H1 (cell line): Measurements from ENCODE around the gene ZHX3. TPM values are rescaled to one million over a fixed set of nuclear protein-coding genes. Genes with fewer than 3 reads are reported as not detected.

ENCODE experiments used
- CTCF ChIA-PET: fragments of 300-600 bp; sonication (Branson Sonifier 250); formaldehyde crosslinking; loops from one replicate; lab custom pipeline; 2021; ENCODE audit not compliant: partially characterized antibody; lab: Charles Lee
- POLR2A ChIA-PET: fragments of 300-600 bp; sonication (Branson Sonifier 250); formaldehyde crosslinking; loops from one replicate; lab custom pipeline; 2021; ENCODE audit warnings: inconsistent platforms; ENCODE audit not compliant: partially characterized antibody; lab: Charles Lee
- DNase-seq, 2 experiments: peaks; one replicate each; pipeline versions ENCODE4 v3.0.0 to v3.0.0-alpha.2; 2010 to 2022; ENCODE audit warnings: low spot score in 2 of 2, low read depth in 1 of 2, mixed read lengths in 1 of 2
- FAIRE-seq: peaks from 2 replicates; lab custom pipeline; 2011; peaks lifted over from hg19 to GRCh38; lab: Jason Lieb, UNC
- H2AFZ ChIP-seq: 2 replicates; pipeline ENCODE4 v1.8.1; 2012; ENCODE audit warnings: low read length, inconsistent platforms
- H2AK5ac ChIP-seq: 2 replicates; pipeline ENCODE4 v1.6.1; 2013; ENCODE audit warnings: low read depth, low read length
- H2BK120ac ChIP-seq: replicated peaks from 2 replicates; pipeline ENCODE3; 2013; ENCODE audit warnings: low read depth, low read length, inconsistent platforms
- H2BK12ac ChIP-seq: 2 replicates; pipeline ENCODE4 v1.6.1; 2013; ENCODE audit warnings: low read depth, low read length
- H2BK15ac ChIP-seq: 2 replicates; pipeline ENCODE4 v1.6.1; 2013; ENCODE audit warnings: low read length
- H2BK20ac ChIP-seq: 2 replicates; pipeline ENCODE4 v1.6.1; 2013; ENCODE audit warnings: low read length
- H2BK5ac ChIP-seq: 2 replicates; pipeline ENCODE4 v1.6.1; 2013; ENCODE audit warnings: low read depth, low read length
- H3K14ac ChIP-seq: 2 replicates; pipeline ENCODE4 v1.6.1; 2013; ENCODE audit warnings: inconsistent platforms; ENCODE audit not compliant: insufficient read length
- H3K18ac ChIP-seq: 2 replicates; pipeline ENCODE4 v1.6.1; 2013; ENCODE audit warnings: low read length; ENCODE audit errors: extremely low read depth
- H3K23ac ChIP-seq: 2 replicates; pipeline ENCODE4 v1.6.1; 2013; ENCODE audit warnings: inconsistent platforms; ENCODE audit not compliant: insufficient read length
- H3K23me2 ChIP-seq: 2 replicates; pipeline ENCODE4 v1.6.1; 2013; ENCODE audit warnings: low read depth, low read length
- H3K27ac ChIP-seq: 2 replicates; pipeline ENCODE4 v1.6.1; 2011; ENCODE audit warnings: low read depth, low read length, inconsistent platforms
- H3K27me3 ChIP-seq, 4 experiments: replicated peaks in 1 of 4; 1 replicate in 1 of 4; 2 replicates in 3 of 4; pipeline versions ENCODE4 v1.6.1 to v1.8.1; 2011 to 2013; ENCODE audit warnings: low read length in 3 of 4, mild to moderate bottlenecking in 3 of 4, inconsistent platforms in 2 of 4, mixed read lengths in 2 of 4, moderate library complexity in 1 of 4; ENCODE audit not compliant: control insufficient read depth in 3 of 4, insufficient read depth in 3 of 4; ENCODE audit errors: extremely low read depth in 1 of 4
- H3K36me3 ChIP-seq, 4 experiments: 2 replicates each; pipeline versions ENCODE4 v1.6.1 to v1.8.1; 2011 to 2013; ENCODE audit warnings: mild to moderate bottlenecking in 4 of 4, low read length in 3 of 4, moderate library complexity in 2 of 4, control low read depth in 1 of 4, inconsistent platforms in 1 of 4; ENCODE audit not compliant: insufficient read depth in 4 of 4, control insufficient read depth in 2 of 4
- H3K4ac ChIP-seq: replicated peaks from 2 replicates; pipeline ENCODE3; 2013; ENCODE audit warnings: low read length, low read depth, mixed read lengths, inconsistent platforms; ENCODE audit not compliant: insufficient read length
- H3K4me1 ChIP-seq, 4 experiments: replicated peaks in 1 of 4; 1 replicate in 1 of 4; 2 replicates in 3 of 4; pipeline versions ENCODE4 v1.6.1 to v1.8.1; 2011 to 2013; ENCODE audit warnings: low read length in 3 of 4, inconsistent platforms in 2 of 4, mixed read lengths in 1 of 4; ENCODE audit not compliant: insufficient read depth in 4 of 4, control insufficient read depth in 3 of 4
- H3K4me2 ChIP-seq, 2 experiments: 2 replicates each; pipeline versions ENCODE4 v1.6.1 to v1.8.1; 2011 to 2013; ENCODE audit warnings: low read depth in 2 of 2, low read length in 2 of 2, control low read depth in 1 of 2, inconsistent platforms in 1 of 2, mild to moderate bottlenecking in 1 of 2; ENCODE audit not compliant: insufficient read depth in 1 of 2
- H3K4me3 ChIP-seq, 4 experiments: fragments of 200-600, 300-600 bp in 1 of 4; sonication (generic), shearing (Covaris generic), sonication (Bioruptor Twin) in 1 of 4; 2 replicates each; pipeline versions ENCODE4 v1.5.1 to v1.8.1; 2011 to 2016; ENCODE audit warnings: low read length in 4 of 4, low read depth in 3 of 4, control low read depth in 2 of 4, inconsistent platforms in 2 of 4, mild to moderate bottlenecking in 2 of 4, mixed read lengths in 1 of 4, moderate library complexity in 1 of 4; ENCODE audit not compliant: insufficient read depth in 2 of 4; ENCODE audit errors: extremely low read depth in 1 of 4
- H3K56ac ChIP-seq: replicated peaks from 2 replicates; pipeline ENCODE3; 2013; ENCODE audit warnings: low read depth, mild to moderate bottlenecking, mixed read lengths, low read length, inconsistent platforms; ENCODE audit not compliant: insufficient read length
- H3K79me1 ChIP-seq: 2 replicates; pipeline ENCODE4 v1.6.1; 2013; ENCODE audit warnings: low read depth, low read length, control low read depth
- H3K79me2 ChIP-seq, 2 experiments: 2 replicates each; pipeline versions ENCODE4 v1.6.1 to v1.8.1; 2012 to 2013; ENCODE audit warnings: low read length in 2 of 2, mild to moderate bottlenecking in 2 of 2, inconsistent platforms in 1 of 2; ENCODE audit not compliant: insufficient read depth in 2 of 2, control insufficient read depth in 1 of 2
- H3K9ac ChIP-seq, 4 experiments: replicated peaks in 1 of 4; 1 replicate in 1 of 4; 2 replicates in 3 of 4; pipeline versions ENCODE4 v1.6.1 to v1.8.1; 2011 to 2013; ENCODE audit warnings: low read depth in 3 of 4, low read length in 3 of 4, control low read depth in 2 of 4, mild to moderate bottlenecking in 2 of 4, moderate library complexity in 2 of 4, inconsistent platforms in 1 of 4; ENCODE audit errors: extremely low read depth in 1 of 4
- H3K9me3 ChIP-seq, 2 experiments: 2 replicates each; pipeline versions ENCODE4 v1.6.1 to v1.8.1; 2012 to 2013; ENCODE audit warnings: mild to moderate bottlenecking in 2 of 2, moderate library complexity in 2 of 2, control low read depth in 1 of 2, inconsistent platforms in 1 of 2, low read depth in 1 of 2, low read length in 1 of 2, mixed read lengths in 1 of 2; ENCODE audit not compliant: insufficient read depth in 2 of 2
- H4K20me1 ChIP-seq, 2 experiments: replicated peaks in 1 of 2; 2 replicates each; pipeline versions ENCODE3 to v1.8.1; 2011 to 2013; ENCODE audit warnings: inconsistent platforms in 2 of 2, low read length in 2 of 2, mild to moderate bottlenecking in 1 of 2; ENCODE audit not compliant: insufficient read depth in 2 of 2, control insufficient read depth in 1 of 2
- H4K5ac ChIP-seq: 2 replicates; pipeline ENCODE4 v1.6.1; 2013; ENCODE audit warnings: low read length, low read depth, mixed read lengths, inconsistent platforms; ENCODE audit not compliant: insufficient read length
- H4K8ac ChIP-seq: 2 replicates; pipeline ENCODE4 v1.8.0; 2013; ENCODE audit warnings: mild to moderate bottlenecking, moderate library complexity, low read length, inconsistent platforms; ENCODE audit not compliant: insufficient read depth; ENCODE audit errors: extremely low read depth
- H4K91ac ChIP-seq: replicated peaks from 2 replicates; pipeline ENCODE3; 2013; ENCODE audit warnings: low read length, mixed read lengths, inconsistent platforms; ENCODE audit not compliant: insufficient read length
- BRCA1 ChIP-seq: IDR thresholded peaks from 2 replicates; pipeline ENCODE4 v1.6.1; 2012; ENCODE audit warnings: low read depth, low read length, improper control_type of control experiment
- CBX8 ChIP-seq: fragments of 300-800, 300-1000 bp; sonication (generic); IDR thresholded peaks from 2 replicates; pipeline ENCODE4 v1.7.1; 2016; ENCODE audit warnings: low read depth, low read length, borderline replicate concordance
- TEAD4 ChIP-seq: IDR thresholded peaks from 2 replicates; pipeline ENCODE4 v1.6.1; 2012; ENCODE audit warnings: low read depth, low read length, inconsistent platforms, mixed read lengths
- WGBS, 2 experiments: shearing (Covaris generic) in 1 of 2; methylation state at CpG; one replicate each; pipeline versions ENCODE4 v1.1.6 to v1.1.7; 2013 to 2015; ENCODE audit warnings: low lambda C conversion rate in 2 of 2, mixed read lengths in 2 of 2, inconsistent platforms in 1 of 2, low coverage in 1 of 2, missing lambda C conversion rate in 1 of 2; ENCODE audit not compliant: insufficient replicate concordance in 2 of 2, insufficient coverage in 1 of 2, insufficient read length in 1 of 2; ENCODE audit errors: extremely low coverage in 1 of 2, missing lambda C conversion rate in 1 of 2; 5-methylcytosine and 5-hydroxymethylcytosine counted together
- polyA plus RNA-seq, 7 experiments: library from polyadenylated mRNA; depleted of rRNA in 3 of 7; stranded (reverse) in 5 of 7; unstranded in 2 of 7; fragments of >200 nt in 5 of 7; fragments of 200-250 nt in 2 of 7; gene quantifications; 1 replicate in 5 of 7; 2 replicates in 1 of 7; 4 replicates in 1 of 7; pipeline versions ENCODE4 v1.2.1 to v1.2.3, GENCODE V29; 2011 to 2013; ENCODE audit warnings: missing spikeins in 2 of 7, mixed read lengths in 2 of 7
- total RNA-seq: library from RNA; stranded (reverse); fragmentation: NEBNext Ultra II Directional; extraction: Animal tissue kit (Norgen Biotek cat#: 25700); gene quantifications from 2 replicates; pipeline ENCODE4 v1.2.1, GENCODE V29; 2021

ZHX3 gene
- total and polyA plus RNA-seq, 2 of the 8 experiments (the other 6 are each of a cell fraction or from before 2014, with no cell fraction given) = 1.00 to 7.8 TPM

GRCh38 chr20:41349943-41350342, 32.4 kb upstream of the ZHX3 start:
- WGBS, 2 experiments = 81% methylated on average over 7 of the region's 7 CpGs; no CpG with 5 or more reads in 1 of the 2 experiments
- Histone ChIP-seq H3K56ac (no peak overlapping the region), H4K5ac (no peak overlapping the region), H4K20me1 (peaks cover 0 to 1% of the 10 kb centered on the region in 2 experiments), H4K91ac (no peak overlapping the region), H2BK15ac (no peak overlapping the region), H3K4me2 (no peak overlapping the region), H3K27me3 (no peaks in the 10 kb centered on the region), H3K9me3 (no peaks in the 10 kb centered on the region), H3K23ac (no peak overlapping the region), H3K18ac (no peak overlapping the region), H3K27ac (no peak overlapping the region), H2AK5ac (no peak overlapping the region), H2BK12ac (no peak overlapping the region), H3K14ac (no peak overlapping the region), H2AFZ (no peak overlapping the region), H4K8ac (no peak overlapping the region), H2BK120ac (no peak overlapping the region), H3K79me2 (no peaks in the 10 kb centered on the region), H2BK5ac (no peak overlapping the region), H3K4me3 (no peak overlapping the region), H3K23me2 (no peaks in the 10 kb centered on the region; the same call in 1 of the 2 replicates), H3K4ac (no peak overlapping the region), H3K79me1 (no peaks in the 10 kb centered on the region), H3K9ac (no peak overlapping the region), H3K4me1 (no peaks in the 10 kb centered on the region; a peak in 1 of 7 replicates), H2BK20ac (no peak overlapping the region), H3K36me3 (no peaks in the 10 kb centered on the region)
- POLR2A ChIA-PET = no interaction called here
- CTCF ChIA-PET = interaction anchor here (0.5 to 3.5 kb wide), 11 partner anchors 10 to 260 kb away, joined by 3 to 23 read pairs (median 4); partner anchors contain the start of genes EMILIN3 and LPIN3
- FAIRE-seq (no peak), DNase-seq (no peak)
- no peak for TF ChIP-seq CBX8
- no peak for TF ChIP-seq BRCA1
- TF ChIP-seq TEAD4 = no peak
